HUES6 (cell line): ENCODE results near the gene CHRD.

Source experiments
- H3K27ac ChIP-seq: 2 replicates; pipeline ENCODE4 v1.7.0; 2013; ENCODE audit warnings: low read depth, mild to moderate bottlenecking, low read length, inconsistent platforms
- H3K27me3 ChIP-seq: 2 replicates; pipeline ENCODE4 v1.6.1; 2013; ENCODE audit warnings: low read length; ENCODE audit not compliant: control insufficient read depth, insufficient read depth
- H3K36me3 ChIP-seq: 2 replicates; pipeline ENCODE4 v1.6.1; 2013; ENCODE audit warnings: low read length; ENCODE audit not compliant: control insufficient read depth, insufficient read depth
- H3K4me1 ChIP-seq: 2 replicates; pipeline ENCODE4 v1.6.1; 2013; ENCODE audit warnings: low read length; ENCODE audit not compliant: control insufficient read depth, insufficient read depth
- H3K4me3 ChIP-seq: 2 replicates; pipeline ENCODE4 v1.5.1; 2013; ENCODE audit warnings: low read depth, low read length
- H3K9ac ChIP-seq: one replicate; pipeline ENCODE4 v1.6.1; 2013; ENCODE audit warnings: mild to moderate bottlenecking, low read length
- H3K9me3 ChIP-seq: 2 replicates; pipeline ENCODE4 v1.6.1; 2013; ENCODE audit warnings: low read depth, low read length; ENCODE audit not compliant: control insufficient read depth, insufficient read depth

Gene CHRD

DNA sequence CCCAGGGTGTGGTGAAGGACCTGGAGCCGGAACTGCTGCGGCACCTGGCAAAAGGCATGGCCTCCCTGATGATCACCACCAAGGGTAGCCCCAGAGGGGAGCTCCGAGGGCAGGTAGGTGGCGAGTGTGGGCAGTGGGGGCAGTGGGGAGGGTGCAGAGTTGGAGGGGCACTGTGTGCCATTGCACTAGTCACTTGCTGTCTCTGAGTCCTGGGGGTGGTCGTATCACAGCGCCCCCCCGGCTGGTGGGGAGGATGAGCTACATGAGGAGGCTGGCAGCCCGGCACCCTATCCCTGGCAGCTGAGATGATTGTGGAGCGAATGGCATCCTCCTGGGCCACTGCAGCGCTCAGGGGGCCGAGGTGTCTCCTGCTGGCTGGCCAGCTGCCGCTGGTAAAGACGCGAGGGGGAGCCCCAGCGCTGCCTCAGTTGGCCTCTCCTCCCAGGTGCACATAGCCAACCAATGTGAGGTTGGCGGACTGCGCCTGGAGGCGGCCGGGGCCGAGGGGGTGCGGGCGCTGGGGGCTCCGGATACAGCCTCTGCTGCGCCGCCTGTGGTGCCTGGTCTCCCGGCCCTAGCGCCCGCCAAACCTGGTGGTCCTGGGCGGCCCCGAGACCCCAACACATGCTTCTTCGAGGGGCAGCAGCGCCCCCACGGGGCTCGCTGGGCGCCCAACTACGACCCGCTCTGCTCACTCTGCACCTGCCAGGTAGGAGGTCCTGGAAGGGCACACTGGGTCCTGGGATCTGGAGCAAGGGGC is 6.4 kb downstream of the CHRD start:
- H3K9ac ChIP-seq, result no peak overlapping the region
- peaks cover 7% of the 10 kb centered on the region; the same call in 1 of the 2 replicates for H3K4me1 ChIP-seq
- H3K9me3 ChIP-seq, result no peaks in the 10 kb centered on the region
- H3K4me3 ChIP-seq, result no peak overlapping the region
- H3K36me3 ChIP-seq, result no peaks in the 10 kb centered on the region
- peaks cover 35% of the 10 kb centered on the region for H3K27me3 ChIP-seq
- H3K27ac ChIP-seq, result no peak overlapping the region

DNA sequence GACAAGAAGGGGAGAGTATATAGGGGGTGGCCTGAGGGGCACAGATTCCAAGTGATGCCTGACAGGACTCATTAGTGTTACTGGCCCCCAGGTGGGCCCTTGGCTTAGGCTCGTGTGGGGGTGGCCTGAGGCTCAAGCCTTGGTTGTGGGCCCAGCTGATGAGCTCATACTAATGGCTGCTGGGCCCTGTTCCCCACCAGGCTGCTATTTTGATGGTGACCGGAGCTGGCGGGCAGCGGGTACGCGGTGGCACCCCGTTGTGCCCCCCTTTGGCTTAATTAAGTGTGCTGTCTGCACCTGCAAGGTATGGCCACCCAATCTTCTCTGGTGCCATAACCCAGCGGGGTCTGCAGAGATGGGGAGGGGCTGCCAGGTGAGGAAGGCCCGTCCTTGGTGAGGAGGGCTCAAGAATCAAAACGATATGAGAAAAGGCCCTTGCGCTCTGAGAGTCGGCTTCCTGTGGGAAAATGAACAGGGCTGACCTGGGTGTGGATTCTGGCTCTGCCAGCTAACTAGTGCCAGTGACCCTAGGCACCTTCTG is 7.4 kb downstream of the CHRD start:
- Histone ChIP-seq H3K9ac (no peak overlapping the region), H3K36me3 (no peaks in the 10 kb centered on the region), H3K4me3 (no peak overlapping the region), H3K9me3 (no peaks in the 10 kb centered on the region), H3K4me1 (no peaks in the 10 kb centered on the region), H3K27ac (no peak overlapping the region), H3K27me3 (peaks cover 25% of the 10 kb centered on the region)

DNA sequence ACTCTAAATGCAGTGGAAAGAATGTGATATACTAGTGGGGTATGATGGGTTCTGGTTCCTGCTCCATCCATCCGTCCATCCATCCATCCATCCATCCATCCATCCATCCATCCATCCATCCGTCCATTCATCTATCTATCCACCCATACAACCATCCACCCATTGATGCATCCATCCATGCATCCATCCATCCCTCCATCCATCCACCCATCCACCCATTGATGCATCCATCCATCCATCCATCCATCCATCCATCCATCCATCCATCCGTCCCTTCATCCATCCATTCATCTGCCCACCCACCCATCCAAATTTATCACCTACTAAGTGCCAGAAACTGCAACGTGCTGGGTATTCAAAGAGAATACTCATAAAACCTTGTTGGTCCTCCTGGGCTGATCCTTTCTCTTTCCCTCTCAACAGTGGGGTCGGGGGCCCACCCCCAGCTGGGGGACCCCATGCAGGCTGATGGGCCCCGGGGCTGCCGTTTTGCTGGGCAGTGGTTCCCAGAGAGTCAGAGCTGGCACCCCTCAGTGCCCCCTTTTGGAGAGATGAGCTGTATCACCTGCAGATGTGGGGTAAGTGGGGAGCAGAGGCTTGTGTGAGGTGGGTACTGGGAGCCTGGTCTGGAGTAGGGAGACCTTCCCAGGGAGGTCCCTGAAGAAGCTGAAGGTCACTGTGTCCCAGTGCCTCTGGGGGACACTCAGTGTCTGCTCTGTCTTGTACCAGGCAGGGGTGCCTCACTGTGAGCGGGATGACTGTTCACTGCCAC is 8.5 kb downstream of the CHRD start:
- H3K4me3 ChIP-seq, result no peak overlapping the region
- H3K9ac ChIP-seq, result no peak overlapping the region
- no peaks in the 10 kb centered on the region for H3K4me1 ChIP-seq
- no peak overlapping the region for H3K27ac ChIP-seq
- no peaks in the 10 kb centered on the region for H3K9me3 ChIP-seq
- H3K27me3 ChIP-seq, result peaks cover 13% of the 10 kb centered on the region
- no peaks in the 10 kb centered on the region for H3K36me3 ChIP-seq

DNA sequence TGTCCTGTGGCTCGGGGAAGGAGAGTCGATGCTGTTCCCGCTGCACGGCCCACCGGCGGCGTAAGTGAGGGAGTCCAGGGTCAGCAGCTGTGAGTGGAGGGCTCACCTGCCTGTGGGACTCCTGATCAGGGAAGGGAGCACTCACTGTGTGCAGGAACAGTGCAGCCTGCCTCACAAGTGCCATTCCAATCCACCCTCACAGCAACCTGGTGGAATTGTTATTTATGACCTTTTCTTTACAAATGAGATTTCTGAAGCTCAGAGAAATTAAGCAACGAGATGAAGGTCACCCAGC is 9.0 kb downstream of the CHRD start:
- H3K4me1 ChIP-seq, result no peaks in the 10 kb centered on the region
- no peaks in the 10 kb centered on the region for H3K9me3 ChIP-seq
- H3K9ac ChIP-seq, result no peak overlapping the region
- no peak overlapping the region for H3K27ac ChIP-seq
- no peak overlapping the region for H3K4me3 ChIP-seq
- no peaks in the 10 kb centered on the region for H3K36me3 ChIP-seq
- peaks cover 11% of the 10 kb centered on the region for H3K27me3 ChIP-seq

DNA sequence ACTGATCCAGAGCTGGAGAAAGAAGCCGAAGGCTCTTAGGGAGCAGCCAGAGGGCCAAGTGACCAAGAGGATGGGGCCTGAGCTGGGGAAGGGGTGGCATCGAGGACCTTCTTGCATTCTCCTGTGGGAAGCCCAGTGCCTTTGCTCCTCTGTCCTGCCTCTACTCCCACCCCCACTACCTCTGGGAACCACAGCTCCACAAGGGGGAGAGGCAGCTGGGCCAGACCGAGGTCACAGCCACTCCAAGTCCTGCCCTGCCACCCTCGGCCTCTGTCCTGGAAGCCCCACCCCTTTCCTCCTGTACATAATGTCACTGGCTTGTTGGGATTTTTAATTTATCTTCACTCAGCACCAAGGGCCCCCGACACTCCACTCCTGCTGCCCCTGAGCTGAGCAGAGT is 9.5 kb downstream of the CHRD start:
- no peak overlapping the region for H3K27ac ChIP-seq
- H3K9ac ChIP-seq, result no peak overlapping the region
- no peak overlapping the region for H3K4me3 ChIP-seq
- H3K36me3 ChIP-seq, result no peaks in the 10 kb centered on the region
- H3K4me1 ChIP-seq, result no peaks in the 10 kb centered on the region
- H3K9me3 ChIP-seq, result no peaks in the 10 kb centered on the region
- H3K27me3 ChIP-seq, result peaks cover 6% of the 10 kb centered on the region; the same call in 1 of the 2 replicates

DNA sequence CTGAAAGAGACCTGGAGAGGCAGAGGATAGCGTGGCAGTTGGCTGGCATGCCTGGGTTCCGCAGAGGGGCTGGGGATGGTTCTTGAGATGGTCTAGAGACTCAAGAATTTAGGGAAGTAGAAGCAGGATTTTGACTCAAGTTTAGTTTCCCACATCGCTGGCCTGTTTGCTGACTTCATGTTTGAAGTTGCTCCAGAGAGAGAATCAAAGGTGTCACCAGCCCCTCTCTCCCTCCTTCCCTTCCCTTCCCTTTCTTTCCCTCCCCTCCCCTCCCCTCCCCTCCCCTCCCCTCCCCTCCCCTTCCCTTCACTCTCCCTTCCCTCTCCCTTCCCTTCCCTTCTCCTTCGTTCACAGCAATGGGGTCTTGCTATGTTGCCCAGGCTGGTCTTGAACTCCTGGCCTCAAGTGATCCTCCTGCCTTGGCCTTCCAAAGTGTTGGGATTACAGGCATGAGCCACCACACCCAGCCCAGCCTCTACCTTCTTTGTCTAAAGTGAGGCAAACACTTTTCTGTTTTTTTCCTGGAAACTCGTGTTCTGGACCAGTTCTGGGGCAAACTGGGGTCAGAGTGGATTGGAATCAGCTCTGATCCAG is 10.2 kb downstream of the CHRD start:
- no peaks in the 10 kb centered on the region for H3K9me3 ChIP-seq
- no peaks in the 10 kb centered on the region for H3K4me1 ChIP-seq
- H3K4me3 ChIP-seq, result no peak overlapping the region
- H3K9ac ChIP-seq, result no peak overlapping the region
- H3K27ac ChIP-seq, result no peak overlapping the region
- peaks cover 2% of the 10 kb centered on the region; the same call in 1 of the 2 replicates for H3K27me3 ChIP-seq
- H3K36me3 ChIP-seq, result no peaks in the 10 kb centered on the region

DNA sequence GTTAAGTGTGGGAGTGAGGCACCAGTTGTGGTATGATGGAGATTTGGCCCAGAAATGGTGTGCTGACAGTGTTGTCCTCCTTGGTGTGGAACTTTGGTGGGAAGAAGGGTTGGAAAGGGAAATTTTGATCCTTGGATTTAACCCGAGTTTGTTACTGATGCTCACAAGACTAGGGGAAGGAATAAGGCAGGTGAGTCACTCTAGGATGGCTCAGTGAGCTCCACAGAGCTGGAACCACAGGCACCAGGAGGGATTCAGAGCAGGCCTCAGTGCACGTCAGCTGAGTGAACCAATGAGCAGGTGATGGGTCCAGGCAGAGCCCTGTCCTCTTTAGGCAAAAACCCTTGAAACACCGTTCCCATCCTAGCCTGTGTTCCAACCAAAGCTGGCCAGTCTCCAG is 11.4 kb downstream of the CHRD start:
- Histone ChIP-seq H3K4me1 (no peaks in the 10 kb centered on the region), H3K36me3 (no peaks in the 10 kb centered on the region), H3K9me3 (no peaks in the 10 kb centered on the region), H3K9ac (no peak overlapping the region), H3K27ac (no peak overlapping the region), H3K4me3 (no peak overlapping the region), H3K27me3 (0 out of 2 replicates have a peak, but pooled peaks cover 2% of the 10 kb centered on the region)

DNA sequence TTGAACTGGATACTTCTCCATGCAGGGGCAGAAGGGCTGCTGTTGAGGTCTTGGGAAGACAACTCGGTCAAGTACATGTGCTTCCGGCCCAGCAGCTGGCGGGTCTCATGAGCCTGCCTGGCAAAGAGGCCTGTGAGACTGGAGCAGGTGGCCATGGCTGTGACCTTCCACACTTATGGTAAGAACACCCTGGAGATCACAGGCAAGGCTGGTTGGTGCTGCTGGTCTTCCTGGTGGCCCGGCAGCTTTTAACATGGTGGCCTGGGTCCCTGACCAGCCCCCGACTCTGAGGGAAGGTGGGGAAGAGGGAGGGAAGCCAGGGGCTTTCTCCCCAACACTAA is 15.4 kb downstream of the CHRD start:
- no peak overlapping the region for H3K9ac ChIP-seq

DNA sequence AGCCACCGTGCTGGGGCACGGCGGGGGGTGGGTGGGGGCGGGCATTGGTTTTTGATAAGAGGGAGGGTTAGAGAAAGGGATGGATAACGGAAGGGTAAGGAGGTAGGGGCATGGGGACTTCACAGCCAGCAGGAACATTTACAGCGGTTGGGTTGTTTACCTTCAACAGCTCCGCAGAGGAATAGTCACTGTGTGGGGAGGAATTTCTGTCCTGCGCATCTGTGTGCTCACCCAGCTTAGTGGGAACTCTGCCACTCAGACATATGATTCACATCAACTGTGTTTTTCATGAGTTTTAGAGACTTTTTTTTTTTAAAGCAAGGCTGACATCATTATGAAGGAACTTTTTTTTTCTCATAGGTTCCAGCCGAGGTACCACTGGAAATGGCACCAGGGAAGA is 19.6 kb downstream of the CHRD start:
- no peaks in the 10 kb centered on the region for H3K4me1 ChIP-seq
- no peaks in the 10 kb centered on the region for H3K36me3 ChIP-seq
- H3K4me3 ChIP-seq, result peak overlapping the region; percentile 25; the same call in 1 of the 2 replicates
- H3K27me3 ChIP-seq, result peaks cover 6% of the 10 kb centered on the region; the same call in 1 of the 2 replicates
- H3K9me3 ChIP-seq, result no peaks in the 10 kb centered on the region
- H3K27ac ChIP-seq, result no peak overlapping the region
- H3K9ac ChIP-seq, result no peak overlapping the region

More for the DNA sequence above, 15.4 kb downstream of the CHRD start:
- Histone ChIP-seq H3K9me3 (no peaks in the 10 kb centered on the region), H3K4me3 (no peak overlapping the region), H3K27me3 (no peaks in the 10 kb centered on the region), H3K4me1 (no peaks in the 10 kb centered on the region), H3K27ac (no peak overlapping the region), H3K36me3 (no peaks in the 10 kb centered on the region)

DNA sequence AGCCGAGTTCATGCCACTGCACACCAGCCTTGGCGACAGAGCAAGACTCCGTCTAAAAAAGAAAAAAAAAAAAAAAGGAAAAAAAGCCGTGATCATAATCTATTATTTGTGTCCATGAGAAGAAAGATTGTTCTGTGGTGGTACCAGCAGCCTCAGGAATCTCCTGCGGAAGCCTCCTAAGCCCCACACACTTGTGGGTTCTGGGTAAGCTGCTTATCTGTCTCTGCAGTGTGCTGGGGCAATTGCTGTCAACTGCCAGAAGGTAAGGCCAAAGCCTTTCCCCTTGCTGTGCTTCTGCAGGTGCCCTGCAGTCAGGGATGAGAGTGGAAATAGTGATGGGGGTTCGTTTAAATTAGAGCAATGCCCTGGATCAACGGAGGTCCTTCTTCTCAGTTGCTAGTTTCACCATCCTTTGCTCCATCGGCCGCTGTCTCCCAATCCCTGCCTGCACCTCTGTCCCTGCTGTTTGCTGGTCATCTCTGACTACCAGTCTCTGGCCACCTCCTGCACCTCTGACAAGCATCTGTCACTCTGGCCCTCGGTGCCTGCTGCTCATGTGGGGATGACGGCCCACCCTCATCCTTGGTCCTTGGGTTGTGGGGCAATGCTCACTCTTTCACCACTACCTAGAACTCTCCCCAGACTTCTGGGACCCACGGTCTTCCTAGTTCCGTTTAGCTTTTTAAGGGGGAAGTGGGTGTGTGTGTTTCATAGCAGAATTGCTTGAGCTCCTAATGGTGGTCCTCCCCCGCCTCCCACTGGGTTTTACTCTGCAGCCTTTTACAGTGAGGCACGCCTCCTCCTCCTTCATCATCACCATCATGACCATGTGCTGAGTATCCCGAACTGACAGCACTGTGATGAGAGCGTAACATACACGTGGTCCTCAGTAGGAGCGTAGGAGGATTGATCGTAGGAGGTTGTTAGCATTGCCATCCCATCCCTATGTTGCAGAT is 25.5 kb downstream of the CHRD start:
- Histone ChIP-seq H3K9me3 (no peaks in the 10 kb centered on the region), H3K36me3 (no peaks in the 10 kb centered on the region), H3K4me1 (no peaks in the 10 kb centered on the region), H3K27me3 (peaks cover 6% of the 10 kb centered on the region; the same call in 1 of the 2 replicates), H3K4me3 (no peak overlapping the region), H3K27ac (no peak overlapping the region), H3K9ac (no peak overlapping the region)
